ENCODE data around the gene GPR160. TPM values are rescaled to one million over a fixed set of nuclear protein-coding genes. Genes with fewer than 3 reads are reported as not detected.

The GPR160 gene
- total and polyA plus RNA-seq, 7 donors: 0.42 to 1.2 (median 0.81) TPM

DNA sequence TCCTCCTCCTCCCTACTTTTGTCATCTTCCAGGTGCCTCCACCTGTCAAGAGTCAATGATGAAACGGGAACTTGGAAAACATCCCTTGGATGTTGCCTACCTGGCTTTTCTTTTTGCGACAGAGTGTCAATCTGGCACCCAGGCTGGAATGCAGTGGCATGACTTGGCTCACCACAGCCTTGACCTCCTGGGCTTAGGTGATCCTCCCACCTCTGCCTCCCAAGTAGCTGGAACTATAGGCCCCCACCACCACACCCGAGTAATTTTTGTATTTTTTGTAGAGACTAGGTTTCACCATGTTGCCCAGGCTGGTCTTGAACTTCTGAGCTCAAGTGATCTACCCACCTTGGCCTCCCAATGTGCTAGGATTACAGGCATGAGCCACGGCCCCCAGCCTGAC, 42.8 kb downstream of the GPR160 start:
- Histone ChIP-seq H3K27me3 (ENCODE audit: insufficient read depth in 3 of 3, low read length in 2 of 3) (no peaks in the 10 kb centered on the region), H3K9me3 (no peaks in the 10 kb centered on the region), H3K36me3 (ENCODE audit: insufficient read depth in 1 of 2, low read depth in 1 of 2) (peaks cover 0 to 23% of the 10 kb centered on the region in 2 donors), H3K4me3 (no peak overlapping the region), H3K27ac (no peak overlapping the region), H3K4me1 (no peaks in the 10 kb centered on the region)
- no peak for ATAC-seq
- intact Hi-C loops (cut with DNase I): no loop called here
- TF ChIP-seq, protein P1, sequence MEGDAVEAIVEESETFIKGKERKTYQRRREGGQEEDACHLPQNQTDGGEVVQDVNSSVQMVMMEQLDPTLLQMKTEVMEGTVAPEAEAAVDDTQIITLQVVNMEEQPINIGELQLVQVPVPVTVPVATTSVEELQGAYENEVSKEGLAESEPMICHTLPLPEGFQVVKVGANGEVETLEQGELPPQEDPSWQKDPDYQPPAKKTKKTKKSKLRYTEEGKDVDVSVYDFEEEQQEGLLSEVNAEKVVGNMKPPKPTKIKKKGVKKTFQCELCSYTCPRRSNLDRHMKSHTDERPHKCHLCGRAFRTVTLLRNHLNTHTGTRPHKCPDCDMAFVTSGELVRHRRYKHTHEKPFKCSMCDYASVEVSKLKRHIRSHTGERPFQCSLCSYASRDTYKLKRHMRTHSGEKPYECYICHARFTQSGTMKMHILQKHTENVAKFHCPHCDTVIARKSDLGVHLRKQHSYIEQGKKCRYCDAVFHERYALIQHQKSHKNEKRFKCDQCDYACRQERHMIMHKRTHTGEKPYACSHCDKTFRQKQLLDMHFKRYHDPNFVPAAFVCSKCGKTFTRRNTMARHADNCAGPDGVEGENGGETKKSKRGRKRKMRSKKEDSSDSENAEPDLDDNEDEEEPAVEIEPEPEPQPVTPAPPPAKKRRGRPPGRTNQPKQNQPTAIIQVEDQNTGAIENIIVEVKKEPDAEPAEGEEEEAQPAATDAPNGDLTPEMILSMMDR (IDR thresholded peaks at IDR 0.05): no peak
- no peak for DNase-seq
- WGBS, 3 donors: 66 to 73% (median 72%) methylated on average over 4 of the region's 4 CpGs

DNA sequence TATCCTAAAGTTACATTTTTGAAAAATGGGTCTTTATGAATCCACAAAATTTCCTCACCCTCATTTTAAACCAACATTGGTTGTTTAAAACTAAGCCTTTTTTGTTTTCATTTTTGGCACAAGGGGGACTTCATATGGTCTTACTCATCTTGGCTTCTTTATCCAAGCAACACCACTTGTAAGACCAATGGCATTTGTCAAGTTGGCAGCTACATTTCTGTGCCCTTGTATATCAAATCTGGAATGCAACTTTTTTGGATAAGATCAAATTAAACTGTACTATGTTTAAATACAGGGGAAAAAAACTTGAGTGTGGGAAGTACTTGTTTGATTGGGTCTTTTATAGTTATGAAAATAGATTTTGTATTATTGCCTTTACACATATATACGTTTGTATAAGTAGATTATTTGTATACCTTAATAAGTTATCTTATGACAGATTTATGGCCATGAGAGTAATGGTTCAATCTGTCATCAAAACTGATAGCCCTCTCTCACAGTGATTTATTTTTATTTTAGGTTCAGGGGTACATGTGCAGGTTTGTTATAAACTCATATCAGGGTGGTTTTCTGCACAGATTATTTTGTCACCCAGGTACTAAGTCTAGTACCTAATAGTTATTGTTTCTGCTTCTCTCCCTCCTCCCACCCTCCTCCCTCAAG, 43.4 kb downstream of the GPR160 start:
- TF ChIP-seq, protein P1 (IDR thresholded peaks at IDR 0.05): no peak
- intact Hi-C loops (cut with DNase I): no loop called here
- WGBS, 3 donors: 29 to 52% (median 38%) methylated on average over 1 of the region's 1 CpG

DNA sequence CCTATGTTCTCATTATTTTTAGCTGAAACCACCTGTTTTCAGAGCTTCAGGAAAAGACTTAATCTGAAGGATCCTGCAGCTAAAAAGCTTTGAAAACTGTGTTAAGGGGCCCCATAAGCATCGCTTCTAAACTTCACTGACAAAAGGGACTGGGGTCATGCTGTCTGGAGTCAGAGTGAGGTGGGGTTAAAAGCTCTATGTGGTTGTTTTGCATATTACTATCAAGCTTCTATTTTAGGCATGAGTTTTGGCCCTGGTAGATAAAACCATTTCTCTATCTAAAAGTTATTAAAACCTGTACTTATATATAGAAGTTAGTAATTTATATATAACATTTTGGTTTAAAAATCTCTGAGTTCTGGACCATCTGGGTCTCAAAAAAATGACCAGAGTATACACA, 45.5 kb downstream of the GPR160 start:
- intact Hi-C loops (cut with DNase I): no loop called here
- WGBS, 3 donors: 92 to 98% (median 97%) methylated on average over 1 of the region's 1 CpG
- H3K27me3 ChIP-seq (ENCODE audit: insufficient read depth in 3 of 3, low read length in 2 of 3): no peaks in the 10 kb centered on the region
- TF ChIP-seq, protein P1 (IDR thresholded peaks at IDR 0.05): no peak
- H3K4me1 ChIP-seq: no peaks in the 10 kb centered on the region
- H3K9me3 ChIP-seq: no peaks in the 10 kb centered on the region
- no peak overlapping the region for H3K4me3 ChIP-seq
- DNase-seq: no peak
- no peak overlapping the region for H3K27ac ChIP-seq
- ATAC-seq: no peak
- H3K36me3 ChIP-seq (ENCODE audit: insufficient read depth in 1 of 2, low read depth in 1 of 2): peaks cover 0 to 51% of the 10 kb centered on the region in 2 donors

More for the DNA sequence above, 43.4 kb downstream of the GPR160 start:
- H3K36me3 ChIP-seq (ENCODE audit: insufficient read depth in 1 of 2, low read depth in 1 of 2): peaks cover 0 to 29% of the 10 kb centered on the region in 2 donors
- ATAC-seq: no peak
- H3K27ac ChIP-seq: no peak overlapping the region
- H3K27me3 ChIP-seq (ENCODE audit: insufficient read depth in 3 of 3, low read length in 2 of 3): no peaks in the 10 kb centered on the region
- H3K4me1 ChIP-seq: no peaks in the 10 kb centered on the region
- no peak for DNase-seq
- H3K9me3 ChIP-seq: no peaks in the 10 kb centered on the region
- H3K4me3 ChIP-seq: no peak overlapping the region

DNA sequence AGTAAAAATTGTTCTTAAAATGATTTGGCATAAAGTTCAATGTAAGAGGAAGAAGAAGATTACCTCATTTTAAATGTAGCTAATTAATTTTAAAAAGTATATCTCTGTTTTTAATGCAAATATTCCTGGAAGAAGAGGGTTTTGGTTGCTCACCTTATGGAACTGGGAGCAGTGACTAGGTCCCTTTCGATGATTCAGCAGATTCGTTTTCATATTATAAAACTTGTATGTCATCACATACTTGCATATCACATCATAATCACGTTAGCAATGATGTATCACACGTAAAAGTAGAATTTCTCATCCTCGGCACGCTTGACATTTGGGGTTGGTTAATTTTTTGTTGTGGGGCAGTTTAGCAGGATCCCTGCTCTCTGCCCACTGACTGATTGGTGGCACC, 47.6 kb downstream of the GPR160 start:
- no peak overlapping the region for H3K27ac ChIP-seq
- H3K36me3 ChIP-seq (ENCODE audit: insufficient read depth in 1 of 2, low read depth in 1 of 2): peaks cover 0 to 66% of the 10 kb centered on the region in 2 donors
- no peak overlapping the region for H3K4me3 ChIP-seq
- ATAC-seq (no peak), DNase-seq (no peak)
- 93 to 95% (median 94%) methylated on average over 6 of the region's 6 CpGs for WGBS, 3 donors
- H3K9me3 ChIP-seq: no peaks in the 10 kb centered on the region
- no peaks in the 10 kb centered on the region for H3K4me1 ChIP-seq
- no peaks in the 10 kb centered on the region for H3K27me3 ChIP-seq (ENCODE audit: insufficient read depth in 3 of 3, low read length in 2 of 3)
- TF ChIP-seq, protein P1 (IDR thresholded peaks at IDR 0.05): no peak
- intact Hi-C loops (cut with DNase I): no loop called here
